ENCODE data around the gene TMEM255B. TPM values are rescaled to one million over a fixed set of nuclear protein-coding genes. Genes with fewer than 3 reads are reported as not detected.
"Not testable (repeated sequence)": the region's sequence is repeated elsewhere in the genome, so short reads cannot be mapped to it uniquely, and the experiment has no call there.

Gene TMEM255B
- total RNA-seq, 4 donors from 2014 or later: 1.8 to 17.3 (median 3.5) TPM; not detected in 1

GRCh38 chr13:113749507-113749906 is 9.5 kb upstream of the TMEM255B start:
- H3K27me3 ChIP-seq: no peaks in the 10 kb centered on the region
- no peak overlapping the region for H3K4me3 ChIP-seq
- H3K4me1 ChIP-seq: peaks cover 0 to 3% (median 0%) of the 10 kb centered on the region in 4 donors
- peak in 1 of 3 donors; percentile 26 for DNase-seq
- no peak overlapping the region for H3K27ac ChIP-seq
- TF ChIP-seq POLR2A (IDR thresholded peaks at IDR 0.05) (no peak), CTCF (IDR thresholded peaks at IDR 0.05) (no peak)
- no peaks in the 10 kb centered on the region for H3K36me3 ChIP-seq
- no peaks in the 10 kb centered on the region for H3K9me3 ChIP-seq

GRCh38 chr13:113749967-113750366 is 9.1 kb upstream of the TMEM255B start:
- Histone ChIP-seq H3K4me1 (peaks cover 0 to 3% (median 0%) of the 10 kb centered on the region in 4 donors), H3K4me3 (no peak overlapping the region), H3K36me3 (no peaks in the 10 kb centered on the region), H3K9me3 (no peaks in the 10 kb centered on the region), H3K27me3 (no peaks in the 10 kb centered on the region), H3K27ac (no peak overlapping the region)
- no peak for TF ChIP-seq POLR2A (IDR thresholded peaks at IDR 0.05)
- TF ChIP-seq CTCF (IDR thresholded peaks at IDR 0.05): no peak
- peak in 1 of 3 donors; percentile 26 for DNase-seq

- peak in 1 of 3 donors; percentile 14 for DNase-seq
- no peaks in the 10 kb centered on the region for H3K27me3 ChIP-seq
- no peak for TF ChIP-seq CTCF (IDR thresholded peaks at IDR 0.05)
- TF ChIP-seq POLR2A (IDR thresholded peaks at IDR 0.05): no peak
- no peak overlapping the region for H3K4me3 ChIP-seq
- no peaks in the 10 kb centered on the region for H3K36me3 ChIP-seq
- H3K9me3 ChIP-seq: no peaks in the 10 kb centered on the region
- no peak overlapping the region for H3K27ac ChIP-seq
- H3K4me1 ChIP-seq: peaks cover 0 to 3% (median 0%) of the 10 kb centered on the region in 4 donors
Observed at GRCh38 chr13:113750554-113751399, 8.2 kb upstream of the TMEM255B start.

DNA sequence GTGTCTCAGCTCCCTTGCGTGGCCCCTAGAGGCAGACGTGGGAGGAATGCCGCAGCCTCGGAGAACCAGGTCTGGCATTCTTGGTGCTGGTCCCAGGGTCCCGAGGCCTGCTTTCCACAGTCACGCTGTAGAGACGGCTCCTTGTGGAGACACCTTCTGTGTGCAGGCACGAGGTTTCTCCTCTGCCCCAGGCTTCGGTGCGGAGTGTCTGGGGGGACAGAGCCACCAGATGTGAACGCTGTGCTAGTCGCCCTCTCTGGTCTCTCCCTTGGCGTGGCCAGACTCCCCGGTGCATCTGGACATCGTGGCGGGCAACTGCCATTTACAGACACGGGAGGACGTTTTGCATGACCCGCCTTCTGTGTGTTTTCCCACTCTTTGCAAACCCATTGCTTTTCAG is 7.5 kb upstream of the TMEM255B start:
- no peaks in the 10 kb centered on the region for H3K27me3 ChIP-seq
- no peaks in the 10 kb centered on the region for H3K9me3 ChIP-seq
- TF ChIP-seq POLR2A (IDR thresholded peaks at IDR 0.05): no peak
- TF ChIP-seq CTCF (IDR thresholded peaks at IDR 0.05): no peak
- peaks cover 0 to 3% (median 0%) of the 10 kb centered on the region in 4 donors for H3K4me1 ChIP-seq
- peak in 1 of 3 donors; percentile 31 for DNase-seq
- no peak overlapping the region for H3K4me3 ChIP-seq
- no peaks in the 10 kb centered on the region for H3K36me3 ChIP-seq
- H3K27ac ChIP-seq: no peak overlapping the region

GRCh38 chr13:113752211-113752986 is 6.6 kb upstream of the TMEM255B start:
- not testable (repeated sequence) for H3K4me3 ChIP-seq, H3K36me3 ChIP-seq, H3K4me1 ChIP-seq, H3K27ac ChIP-seq, H3K9me3 ChIP-seq, H3K27me3 ChIP-seq
- DNase-seq: peak in 1 of 3 donors; percentile 23

DNA sequence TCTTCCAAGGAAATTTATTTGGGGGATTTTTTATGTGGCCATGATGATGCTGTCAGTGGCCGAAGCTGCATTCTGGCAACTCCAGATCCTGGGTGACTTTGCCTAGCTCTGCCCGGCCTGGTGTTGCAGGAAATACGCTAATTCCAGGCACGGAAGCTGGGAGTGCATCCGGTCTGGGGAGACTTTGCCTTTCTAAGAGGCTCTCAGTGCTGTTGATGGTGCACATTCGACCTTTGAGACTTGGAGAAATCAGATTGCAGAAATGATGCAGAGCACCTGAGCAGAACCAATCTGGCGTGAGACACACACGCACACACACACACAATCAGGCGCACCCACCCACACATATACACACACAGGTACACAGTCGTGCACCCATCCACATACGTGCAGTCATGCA is 5.9 kb upstream of the TMEM255B start:
- Histone ChIP-seq H3K4me1 (peaks cover 0 to 3% (median under 1%) of the 10 kb centered on the region in 4 donors), H3K27me3 (no peaks in the 10 kb centered on the region), H3K36me3 (no peaks in the 10 kb centered on the region), H3K4me3 (no peak overlapping the region), H3K9me3 (no peaks in the 10 kb centered on the region), H3K27ac (peak overlapping the region in 1 of 4 donors; percentile 50)
- DNase-seq: peak in 2 of 3 donors; percentile 53 to 56
- no peak for TF ChIP-seq CTCF (IDR thresholded peaks at IDR 0.05)
- TF ChIP-seq POLR2A (IDR thresholded peaks at IDR 0.05): no peak

Measured in Peyer's patch (tissue), 4 donors.